Smooth muscle cell (in vitro differentiated cells): ENCODE data around the gene DOK1. TPM values are rescaled to one million over a fixed set of nuclear protein-coding genes. Genes with fewer than 3 reads are reported as not detected.

Source experiments
- DNase-seq: peaks from one replicate; lab custom pipeline; 2025; ENCODE audit not compliant: unreplicated experiment; lab: John Stamatoyannopoulos, UW
- H2AFZ ChIP-seq: fragments of 200-600 bp; sonication (generic); 2 replicates; pipeline ENCODE4 v1.6.0; 2016; ENCODE audit warnings: antibody characterized with exemption, low read depth, mild to moderate bottlenecking
- H3F3A ChIP-seq: fragments of 200-600 bp; sonication (generic); 2 replicates; pipeline ENCODE4 v1.6.0; 2017; ENCODE audit warnings: antibody characterized with exemption, low read depth
- H3K27ac ChIP-seq: fragments of 200-600 bp; sonication (generic); 2 replicates; pipeline ENCODE4 v1.5.1; 2016; ENCODE audit warnings: low read depth, mild to moderate bottlenecking
- H3K27me3 ChIP-seq: fragments of 200-600 bp; sonication (generic); 2 replicates; pipeline ENCODE4 v1.6.1; 2016; ENCODE audit warnings: low read depth, mild to moderate bottlenecking
- H3K36me3 ChIP-seq: fragments of 200-600 bp; sonication (generic); 2 replicates; pipeline ENCODE4 v1.5.1; 2016; ENCODE audit warnings: low read depth
- H3K4me1 ChIP-seq: fragments of 200-600 bp; sonication (generic); 2 replicates; pipeline ENCODE4 v1.5.1; 2016; ENCODE audit warnings: low read depth
- H3K4me2 ChIP-seq: fragments of 200-600 bp; sonication (generic); 2 replicates; pipeline ENCODE4 v1.6.0; 2016; ENCODE audit warnings: mild to moderate bottlenecking
- H3K4me3 ChIP-seq: fragments of 200-600 bp; sonication (generic); 2 replicates; pipeline ENCODE4 v1.5.1; 2016; ENCODE audit warnings: mild to moderate bottlenecking
- H3K79me2 ChIP-seq: fragments of 200-600 bp; sonication (generic); 2 replicates; pipeline ENCODE4 v1.6.0; 2016; ENCODE audit warnings: low read depth, mild to moderate bottlenecking
- H3K9ac ChIP-seq: fragments of 200-600 bp; sonication (generic); 2 replicates; pipeline ENCODE4 v1.6.0; 2016; ENCODE audit warnings: low read depth
- H3K9me3 ChIP-seq: fragments of 200-600 bp; sonication (generic); replicated peaks from 2 replicates; pipeline ENCODE4 v1.5.1; 2016; ENCODE audit warnings: low read depth
- H4K20me1 ChIP-seq: fragments of 200-600 bp; sonication (generic); 2 replicates; pipeline ENCODE4 v1.6.0; 2016; ENCODE audit warnings: low read depth
- CTCF ChIP-seq: fragments of 200-600 bp; sonication (generic); IDR thresholded peaks from 2 replicates; pipeline ENCODE4 v1.5.1; 2017; ENCODE audit warnings: borderline replicate concordance, mild to moderate bottlenecking, antibody characterized with exemption; ENCODE audit not compliant: insufficient read depth, poor library complexity, severe bottlenecking
- WGBS: methylation state at CpG from one replicate; pipeline ENCODE4 v1.1.7; 2016; ENCODE audit warnings: low lambda C conversion rate; 5-methylcytosine and 5-hydroxymethylcytosine counted together
- polyA plus RNA-seq: library from polyadenylated mRNA; unstranded; fragments of >200 nt; fragmentation: Nextera tagmentation; extraction: Ambion mirVana; gene quantifications from 2 replicates; pipeline ENCODE4 v1.2.1, GENCODE V29; 2016
- total RNA-seq: library from RNA; depleted of rRNA; stranded (reverse); fragments of >200 nt; gene quantifications from 2 replicates; pipeline ENCODE4 v1.2.3, GENCODE V29; 2014

The DOK1 gene
- total and polyA plus RNA-seq, 2 experiments from 2014 or later, result 11.7 to 41.3 TPM

GRCh38 chr2:74554820-74555531 is 456 bp downstream of the DOK1 start:
- TF ChIP-seq CTCF, result no peak
- Histone ChIP-seq H3K27me3 (no peaks in the 10 kb centered on the region), H4K20me1 (peaks cover 29% of the 10 kb centered on the region), H3K27ac (peak overlapping the region; percentile 81), H3K4me1 (peaks cover 13% of the 10 kb centered on the region), H3K36me3 (no peaks in the 10 kb centered on the region), H3K9ac (peak overlapping the region; percentile 91), H3K4me3 (peak overlapping the region; percentile 80), H2AFZ (peak overlapping the region; percentile 89), H3K9me3 (no peaks in the 10 kb centered on the region), H3K79me2 (peaks cover 47% of the 10 kb centered on the region), H3K4me2 (peak overlapping the region; percentile 98), H3F3A (peaks cover 13% of the 10 kb centered on the region)
- DNase-seq, result no peak
- 2% methylated on average over 58 of the region's 58 CpGs for WGBS

GRCh38 chr2:74555610-74556103 is 1.1 kb downstream of the DOK1 start:
- H3K27me3 ChIP-seq, result no peaks in the 10 kb centered on the region
- no peak for DNase-seq
- H4K20me1 ChIP-seq, result peaks cover 22% of the 10 kb centered on the region
- peaks cover 13% of the 10 kb centered on the region for H3F3A ChIP-seq
- no peak for TF ChIP-seq CTCF
- no peak overlapping the region for H2AFZ ChIP-seq
- WGBS, result 58% methylated on average over 17 of the region's 17 CpGs
- peak overlapping the region; percentile 98 for H3K4me2 ChIP-seq
- peaks cover 10% of the 10 kb centered on the region for H3K4me1 ChIP-seq
- H3K27ac ChIP-seq, result no peak overlapping the region
- no peaks in the 10 kb centered on the region for H3K9me3 ChIP-seq
- peaks cover 42% of the 10 kb centered on the region for H3K79me2 ChIP-seq
- no peaks in the 10 kb centered on the region for H3K36me3 ChIP-seq
- no peak overlapping the region for H3K9ac ChIP-seq
- H3K4me3 ChIP-seq, result peak overlapping the region; percentile 80

- no peak overlapping the region for H3K27ac ChIP-seq
- WGBS, result 81% methylated on average over 14 of the region's 14 CpGs
- no peaks in the 10 kb centered on the region for H3K36me3 ChIP-seq
- peaks cover 13% of the 10 kb centered on the region for H3F3A ChIP-seq
- peaks cover 10% of the 10 kb centered on the region for H3K4me1 ChIP-seq
- no peaks in the 10 kb centered on the region for H3K9me3 ChIP-seq
- no peak for TF ChIP-seq CTCF
- no peak overlapping the region for H3K9ac ChIP-seq
- no peak overlapping the region for H2AFZ ChIP-seq
- H3K4me2 ChIP-seq, result peak overlapping the region; percentile 98
- H3K27me3 ChIP-seq, result no peaks in the 10 kb centered on the region
- H3K4me3 ChIP-seq, result no peak overlapping the region
- peaks cover 37% of the 10 kb centered on the region for H3K79me2 ChIP-seq
- peaks cover 17% of the 10 kb centered on the region for H4K20me1 ChIP-seq
- no peak for DNase-seq
These were observed 1.6 kb downstream of the DOK1 start for GRCh38 chr2:74556159-74556558.
